Neural cell (in vitro differentiated cells): ENCODE data around the gene NCAPH2. TPM values are rescaled to one million over a fixed set of nuclear protein-coding genes. Genes with fewer than 3 reads are reported as not detected.

Experiments
- H2AFZ ChIP-seq: fragments of 200-600, 300-800 bp; sonication (generic), shearing (Covaris generic); 2 replicates; pipeline ENCODE4 v1.6.0; 2014; ENCODE audit warnings: low read depth, mild to moderate bottlenecking, antibody characterized with exemption, low read length, moderate library complexity
- H3F3A ChIP-seq: fragments of 200-600 bp; shearing (Covaris generic); 2 replicates; pipeline ENCODE4 v1.6.1; 2016; ENCODE audit warnings: mild to moderate bottlenecking, moderate library complexity, mixed read lengths, antibody characterized with exemption, low read length; ENCODE audit not compliant: insufficient read depth, poor library complexity, severe bottlenecking
- H3K27ac ChIP-seq: fragments of 200-600, 300-800 bp; sonication (generic), shearing (Covaris generic); 2 replicates; pipeline ENCODE4 v1.5.1; 2014; ENCODE audit warnings: mild to moderate bottlenecking, low read length, moderate library complexity
- H3K27me3 ChIP-seq: fragments of 300-800, 200-600 bp; sonication (generic), shearing (Covaris generic); 2 replicates; pipeline ENCODE4 v1.6.0; 2014; ENCODE audit warnings: mild to moderate bottlenecking, low read depth, low read length, moderate library complexity; ENCODE audit not compliant: insufficient read depth
- H3K36me3 ChIP-seq: fragments of 300-800, 200-600 bp; sonication (generic), shearing (Covaris generic); 2 replicates; pipeline ENCODE4 v1.5.1; 2014; ENCODE audit warnings: mild to moderate bottlenecking, antibody characterized with exemption, low read length, moderate library complexity; ENCODE audit not compliant: insufficient read depth
- H3K4me2 ChIP-seq: fragments of 300-800, 200-600 bp; sonication (generic), shearing (Covaris generic); 2 replicates; pipeline ENCODE4 v1.6.0; 2014; ENCODE audit warnings: mild to moderate bottlenecking, low read length
- H3K4me3 ChIP-seq: fragments of 300-800, 200-600 bp; sonication (generic), shearing (Covaris generic); 2 replicates; pipeline ENCODE4 v1.5.1; 2014; ENCODE audit warnings: mild to moderate bottlenecking, low read length, moderate library complexity
- H3K79me2 ChIP-seq: fragments of 200-600 bp; shearing (Covaris generic); replicated peaks from 2 replicates; pipeline ENCODE4 v1.6.0; 2014; ENCODE audit warnings: mild to moderate bottlenecking, low read length, moderate library complexity; ENCODE audit not compliant: insufficient read depth
- H3K9ac ChIP-seq: fragments of 300-800, 200-600 bp; sonication (generic), shearing (Covaris generic); 2 replicates; pipeline ENCODE4 v1.6.1; 2016; ENCODE audit warnings: mild to moderate bottlenecking, low read length, mixed read lengths
- H3K9me2 ChIP-seq: fragments of 200-600 bp; shearing (Covaris generic); 2 replicates; pipeline ENCODE4 v1.6.1; 2016; ENCODE audit warnings: mild to moderate bottlenecking, low read length, mixed read lengths; ENCODE audit not compliant: insufficient read depth
- H3K9me3 ChIP-seq: fragments of 200-600, 300-800 bp; sonication (generic), shearing (Covaris generic); 2 replicates; pipeline ENCODE4 v1.6.1; 2016; ENCODE audit warnings: mild to moderate bottlenecking, mixed run types, low read length, moderate library complexity, mixed read lengths
- H4K20me1 ChIP-seq: fragments of 200-600 bp; shearing (Covaris generic); 2 replicates; pipeline ENCODE4 v1.6.1; 2016; ENCODE audit warnings: mild to moderate bottlenecking, mixed run types; ENCODE audit not compliant: insufficient read depth
- EP300 ChIP-seq: fragments of 450-650 bp; conservative IDR thresholded peaks from 2 replicates; pipeline ENCODE4 v1.6.1; 2014; ENCODE audit warnings: antibody characterized with exemption, mild to moderate bottlenecking, moderate library complexity; ENCODE audit not compliant: poor library complexity, severe bottlenecking
- EZH2 ChIP-seq: fragments of 200-600, 300-800 bp; shearing (Covaris generic), sonication (generic); IDR thresholded peaks from 2 replicates; pipeline ENCODE4 v1.6.1; 2014; ENCODE audit warnings: antibody characterized with exemption, low read length, borderline replicate concordance, mild to moderate bottlenecking; ENCODE audit not compliant: insufficient read depth, poor library complexity, severe bottlenecking
- MXI1 ChIP-seq: fragments of 450-650 bp; conservative IDR thresholded peaks from 2 replicates; pipeline ENCODE4 v1.6.1; 2014; ENCODE audit warnings: antibody characterized with exemption, mild to moderate bottlenecking; ENCODE audit not compliant: poor library complexity, severe bottlenecking
- POLR2AphosphoS5 ChIP-seq: IDR thresholded peaks from 2 replicates; pipeline ENCODE4 v1.6.1; 2012
- RAD21 ChIP-seq: fragments of 450-650 bp; conservative IDR thresholded peaks from 2 replicates; pipeline ENCODE4 v1.6.1; 2014; ENCODE audit warnings: antibody characterized with exemption, mild to moderate bottlenecking, moderate library complexity
- SMC3 ChIP-seq: fragments of 450-650 bp; conservative IDR thresholded peaks from 2 replicates; pipeline ENCODE4 v1.6.1; 2014; ENCODE audit warnings: antibody characterized with exemption, mild to moderate bottlenecking, moderate library complexity; ENCODE audit not compliant: poor library complexity
- TAF1 ChIP-seq: IDR thresholded peaks from 2 replicates; pipeline ENCODE4 v1.6.1; 2012; ENCODE audit warnings: low read depth
- polyA plus RNA-seq: library from polyadenylated mRNA; depleted of rRNA; stranded (reverse); fragments of >200 nt; gene quantifications from 2 replicates; pipeline ENCODE4 v1.2.3, GENCODE V29; 2014
- TF ChIP-seq, protein P1 (sequence below): fragments of 450-650 bp; IDR thresholded peaks from 2 replicates; pipeline ENCODE4 v1.5.1; 2014; ENCODE audit warnings: antibody characterized with exemption, mild to moderate bottlenecking, moderate library complexity; ENCODE audit not compliant: poor library complexity, severe bottlenecking
- TF ChIP-seq, protein P2 (sequence below): IDR thresholded peaks from 2 replicates; pipeline ENCODE4 v1.6.1; 2012; ENCODE audit warnings: borderline replicate concordance

NCAPH2 gene
- polyA plus RNA-seq, 1 donor from 2014 or later, result 81.1 TPM

- Histone ChIP-seq H3K9me3 (no peaks in the 10 kb centered on the region), H3K9ac (no peak overlapping the region), H3F3A (no peaks in the 10 kb centered on the region), H3K9me2 (no peaks in the 10 kb centered on the region), H2AFZ (no peak overlapping the region), H4K20me1 (no peaks in the 10 kb centered on the region), H3K4me2 (no peak overlapping the region), H3K36me3 (no peaks in the 10 kb centered on the region), H3K27ac (no peak overlapping the region), H3K79me2 (no peaks in the 10 kb centered on the region), H3K4me3 (no peak overlapping the region), H3K27me3 (peaks cover 34% of the 10 kb centered on the region)
- TF ChIP-seq RAD21 (no peak), EP300 (no peak), MXI1 (no peak), TAF1 (no peak), EZH2 (no peak), POLR2AphosphoS5 (no peak), SMC3 (no peak)
- TF ChIP-seq, protein P1, sequence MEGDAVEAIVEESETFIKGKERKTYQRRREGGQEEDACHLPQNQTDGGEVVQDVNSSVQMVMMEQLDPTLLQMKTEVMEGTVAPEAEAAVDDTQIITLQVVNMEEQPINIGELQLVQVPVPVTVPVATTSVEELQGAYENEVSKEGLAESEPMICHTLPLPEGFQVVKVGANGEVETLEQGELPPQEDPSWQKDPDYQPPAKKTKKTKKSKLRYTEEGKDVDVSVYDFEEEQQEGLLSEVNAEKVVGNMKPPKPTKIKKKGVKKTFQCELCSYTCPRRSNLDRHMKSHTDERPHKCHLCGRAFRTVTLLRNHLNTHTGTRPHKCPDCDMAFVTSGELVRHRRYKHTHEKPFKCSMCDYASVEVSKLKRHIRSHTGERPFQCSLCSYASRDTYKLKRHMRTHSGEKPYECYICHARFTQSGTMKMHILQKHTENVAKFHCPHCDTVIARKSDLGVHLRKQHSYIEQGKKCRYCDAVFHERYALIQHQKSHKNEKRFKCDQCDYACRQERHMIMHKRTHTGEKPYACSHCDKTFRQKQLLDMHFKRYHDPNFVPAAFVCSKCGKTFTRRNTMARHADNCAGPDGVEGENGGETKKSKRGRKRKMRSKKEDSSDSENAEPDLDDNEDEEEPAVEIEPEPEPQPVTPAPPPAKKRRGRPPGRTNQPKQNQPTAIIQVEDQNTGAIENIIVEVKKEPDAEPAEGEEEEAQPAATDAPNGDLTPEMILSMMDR, result no peak
- TF ChIP-seq, protein P2, sequence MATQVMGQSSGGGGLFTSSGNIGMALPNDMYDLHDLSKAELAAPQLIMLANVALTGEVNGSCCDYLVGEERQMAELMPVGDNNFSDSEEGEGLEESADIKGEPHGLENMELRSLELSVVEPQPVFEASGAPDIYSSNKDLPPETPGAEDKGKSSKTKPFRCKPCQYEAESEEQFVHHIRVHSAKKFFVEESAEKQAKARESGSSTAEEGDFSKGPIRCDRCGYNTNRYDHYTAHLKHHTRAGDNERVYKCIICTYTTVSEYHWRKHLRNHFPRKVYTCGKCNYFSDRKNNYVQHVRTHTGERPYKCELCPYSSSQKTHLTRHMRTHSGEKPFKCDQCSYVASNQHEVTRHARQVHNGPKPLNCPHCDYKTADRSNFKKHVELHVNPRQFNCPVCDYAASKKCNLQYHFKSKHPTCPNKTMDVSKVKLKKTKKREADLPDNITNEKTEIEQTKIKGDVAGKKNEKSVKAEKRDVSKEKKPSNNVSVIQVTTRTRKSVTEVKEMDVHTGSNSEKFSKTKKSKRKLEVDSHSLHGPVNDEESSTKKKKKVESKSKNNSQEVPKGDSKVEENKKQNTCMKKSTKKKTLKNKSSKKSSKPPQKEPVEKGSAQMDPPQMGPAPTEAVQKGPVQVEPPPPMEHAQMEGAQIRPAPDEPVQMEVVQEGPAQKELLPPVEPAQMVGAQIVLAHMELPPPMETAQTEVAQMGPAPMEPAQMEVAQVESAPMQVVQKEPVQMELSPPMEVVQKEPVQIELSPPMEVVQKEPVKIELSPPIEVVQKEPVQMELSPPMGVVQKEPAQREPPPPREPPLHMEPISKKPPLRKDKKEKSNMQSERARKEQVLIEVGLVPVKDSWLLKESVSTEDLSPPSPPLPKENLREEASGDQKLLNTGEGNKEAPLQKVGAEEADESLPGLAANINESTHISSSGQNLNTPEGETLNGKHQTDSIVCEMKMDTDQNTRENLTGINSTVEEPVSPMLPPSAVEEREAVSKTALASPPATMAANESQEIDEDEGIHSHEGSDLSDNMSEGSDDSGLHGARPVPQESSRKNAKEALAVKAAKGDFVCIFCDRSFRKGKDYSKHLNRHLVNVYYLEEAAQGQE, result no peak
Observed at GRCh38 chr22:50528682-50529415, 20.8 kb downstream of the NCAPH2 start.

GRCh38 chr22:50529416-50529896 lies 21.4 kb downstream of the NCAPH2 start:
- Histone ChIP-seq H2AFZ (no peak overlapping the region), H3K36me3 (no peaks in the 10 kb centered on the region), H3K9ac (no peak overlapping the region), H3K27ac (no peak overlapping the region), H3K9me2 (no peaks in the 10 kb centered on the region), H3K4me3 (no peak overlapping the region), H3K79me2 (no peaks in the 10 kb centered on the region), H3K27me3 (peaks cover 34% of the 10 kb centered on the region), H3K4me2 (no peak overlapping the region), H3F3A (no peaks in the 10 kb centered on the region), H4K20me1 (no peaks in the 10 kb centered on the region), H3K9me3 (no peaks in the 10 kb centered on the region)
- TF ChIP-seq MXI1 (no peak), SMC3 (no peak), EZH2 (no peak), TAF1 (no peak)
- TF ChIP-seq, protein P2, result no peak
